Activated naive CD8-positive, alpha-beta T cell treated with anti-CD3 and anti-CD28 coated beads, Interleukin-2, amount 50 U/mL, for 16 hours (primary cell): ENCODE data around the gene EPHB1.
"Not testable (repeated sequence)": the region's sequence is repeated elsewhere in the genome, so short reads cannot be mapped to it uniquely, and the experiment has no call there.

Experiments used
- DNase-seq: peaks from one replicate; pipeline ENCODE4 v3.0.0-alpha.2; 2020; ENCODE audit warnings: low read depth, low spot score

Gene EPHB1

DNA sequence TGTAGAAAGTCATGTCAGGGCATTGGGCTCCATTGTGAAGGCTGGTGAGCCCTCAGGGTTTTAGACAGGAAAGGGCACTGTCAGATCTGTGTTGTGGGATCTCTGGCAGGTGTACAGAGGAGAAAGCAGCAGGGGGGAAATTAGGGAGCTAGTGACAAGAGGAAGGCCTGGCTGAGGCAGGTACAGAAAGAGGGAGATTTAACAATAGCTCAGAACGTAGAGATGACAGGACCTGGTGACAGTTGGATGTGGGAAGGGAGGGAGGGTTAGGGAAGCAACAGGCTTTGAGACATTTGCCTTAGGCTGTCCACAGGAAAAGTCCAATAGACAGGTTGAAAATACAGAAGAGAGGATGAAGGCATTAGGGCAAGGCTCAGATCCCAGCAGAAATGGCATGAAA is 288.1 kb downstream of the EPHB1 start:
- no peak for DNase-seq

DNA sequence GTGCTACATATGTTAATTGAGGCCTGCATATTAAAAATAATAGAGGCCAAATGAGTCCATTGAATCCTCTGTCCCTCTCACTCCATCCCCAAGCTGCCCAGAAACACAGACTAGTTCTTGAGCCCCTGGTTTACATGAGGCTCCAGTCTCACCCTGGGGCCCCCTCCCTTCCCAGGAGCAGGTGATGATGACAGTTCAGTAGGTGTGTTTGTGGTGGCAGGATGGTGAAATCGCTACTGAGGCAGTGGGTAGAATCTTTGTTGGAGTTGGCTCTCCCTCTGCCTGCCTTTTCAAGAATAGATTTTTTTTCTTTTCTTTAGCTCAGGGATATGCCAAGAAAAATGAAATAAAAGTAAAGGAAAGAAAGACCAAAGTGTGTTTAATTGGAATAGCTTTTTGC is 288.7 kb downstream of the EPHB1 start:
- DNase-seq: no peak

DNA sequence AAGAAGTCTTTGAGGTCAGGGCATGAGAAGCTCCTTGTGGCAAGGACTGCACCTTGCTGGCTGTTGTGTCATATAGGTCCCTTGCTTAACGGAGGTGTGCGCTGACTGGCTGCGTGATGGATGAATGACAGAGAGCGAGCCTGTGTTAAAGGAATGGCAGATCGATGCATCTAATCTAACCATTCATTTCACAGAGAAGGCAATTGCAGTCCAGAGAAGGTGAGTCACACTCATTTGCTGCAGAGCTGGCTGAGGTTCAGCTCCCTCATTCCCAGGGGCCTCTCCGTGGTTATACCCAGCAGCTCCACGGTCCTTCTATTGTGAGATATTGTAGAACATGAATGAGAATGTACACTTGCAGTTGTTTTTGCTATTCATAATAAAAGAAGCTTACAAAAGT is 289.3 kb downstream of the EPHB1 start:
- DNase-seq: no peak

DNA sequence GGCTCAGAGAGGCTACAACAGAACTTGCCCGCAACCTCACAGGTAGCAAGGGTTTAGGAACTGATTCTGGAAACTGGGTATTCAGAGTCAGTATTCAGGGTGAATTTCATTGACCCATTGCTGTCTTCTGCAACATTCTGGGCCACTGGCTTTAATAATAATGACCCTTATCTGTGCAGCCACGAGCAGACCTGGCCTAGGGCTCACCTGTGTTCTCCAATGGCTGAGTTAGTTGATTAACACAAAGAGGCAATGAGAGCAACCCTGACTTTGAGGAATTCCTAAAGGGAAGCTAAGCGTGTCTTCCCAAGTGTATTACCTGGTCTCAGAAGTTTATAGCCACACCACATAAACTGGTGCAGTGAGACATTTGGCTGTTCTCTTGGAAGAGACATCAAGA is 289.9 kb downstream of the EPHB1 start:
- DNase-seq: no peak

DNA sequence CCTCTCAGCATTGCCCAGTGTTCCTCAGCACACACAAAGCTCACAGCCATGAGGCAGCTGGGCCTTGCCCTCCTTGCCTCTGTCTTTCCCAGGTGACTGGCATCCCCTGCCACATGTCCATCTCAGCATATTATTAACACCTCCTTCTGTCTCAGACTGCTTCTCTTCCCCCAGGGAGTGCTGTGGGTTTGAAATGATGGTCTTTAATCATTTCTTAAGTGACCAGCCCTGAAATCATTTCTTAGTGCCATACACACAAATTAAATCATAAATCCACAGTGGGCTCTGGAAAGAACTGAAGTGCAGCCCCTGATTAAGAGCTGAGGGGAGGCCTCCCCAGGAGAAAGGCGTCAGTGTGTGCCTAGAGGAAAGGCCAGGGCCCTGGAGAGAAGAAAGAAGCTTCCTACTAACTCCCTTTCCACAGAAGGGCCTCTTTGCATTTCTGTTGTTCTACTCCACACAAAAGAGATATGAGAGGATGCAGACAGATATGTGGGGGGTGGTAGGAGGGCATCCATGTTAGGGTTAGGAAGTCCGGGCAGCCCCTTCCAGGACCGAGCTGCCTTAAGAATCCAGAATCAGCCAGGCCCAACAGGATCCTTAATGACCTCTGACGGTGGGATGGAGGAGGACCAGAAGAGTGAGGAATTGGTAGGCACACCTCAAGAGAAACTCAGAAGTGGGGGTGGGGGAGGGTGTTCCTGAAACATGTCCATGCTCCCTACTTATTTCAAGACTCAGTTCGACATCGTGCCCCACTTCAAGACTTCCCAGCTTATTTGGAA is 290.8 kb downstream of the EPHB1 start:
- no peak for DNase-seq

DNA sequence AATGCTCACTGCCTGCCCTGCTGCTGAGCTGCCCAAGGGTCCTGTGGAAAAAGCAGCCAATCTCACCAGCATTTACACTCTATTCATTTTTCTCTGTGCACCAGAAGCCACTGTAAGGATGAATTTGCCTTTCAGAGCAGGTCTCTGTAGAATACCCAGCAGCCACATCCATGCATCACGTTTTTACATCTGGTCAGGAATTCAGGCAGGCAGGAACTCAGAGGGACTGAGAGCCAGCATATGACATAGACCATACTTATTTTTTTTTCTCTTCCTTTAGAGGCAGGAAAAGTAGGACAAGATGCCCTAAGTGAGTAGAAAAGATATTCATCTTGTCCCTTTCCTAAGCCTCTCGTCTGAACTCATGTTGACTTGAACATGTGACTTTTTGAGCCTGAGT is 292.7 kb downstream of the EPHB1 start:
- no peak for DNase-seq

DNA sequence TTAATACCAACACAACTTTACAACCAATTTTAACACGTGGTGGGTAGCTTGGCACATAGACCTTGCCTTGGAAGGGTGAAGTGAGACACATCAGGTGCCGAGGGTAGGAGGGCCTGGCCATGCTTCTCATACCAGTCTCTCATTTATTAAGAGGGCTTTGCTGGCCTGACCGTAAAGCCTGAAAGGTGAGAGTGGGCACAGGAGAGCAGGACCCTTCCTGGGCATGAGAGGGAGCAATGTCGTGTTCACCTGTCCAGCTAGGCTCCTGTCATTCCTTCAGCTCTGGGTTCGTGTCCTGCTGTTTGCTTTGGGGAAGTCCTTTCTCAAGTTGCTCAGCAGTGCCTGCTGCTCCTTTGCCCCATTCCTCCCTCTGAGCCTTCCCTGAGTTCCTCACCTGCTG is 294.4 kb downstream of the EPHB1 start:
- DNase-seq: no peak

DNA sequence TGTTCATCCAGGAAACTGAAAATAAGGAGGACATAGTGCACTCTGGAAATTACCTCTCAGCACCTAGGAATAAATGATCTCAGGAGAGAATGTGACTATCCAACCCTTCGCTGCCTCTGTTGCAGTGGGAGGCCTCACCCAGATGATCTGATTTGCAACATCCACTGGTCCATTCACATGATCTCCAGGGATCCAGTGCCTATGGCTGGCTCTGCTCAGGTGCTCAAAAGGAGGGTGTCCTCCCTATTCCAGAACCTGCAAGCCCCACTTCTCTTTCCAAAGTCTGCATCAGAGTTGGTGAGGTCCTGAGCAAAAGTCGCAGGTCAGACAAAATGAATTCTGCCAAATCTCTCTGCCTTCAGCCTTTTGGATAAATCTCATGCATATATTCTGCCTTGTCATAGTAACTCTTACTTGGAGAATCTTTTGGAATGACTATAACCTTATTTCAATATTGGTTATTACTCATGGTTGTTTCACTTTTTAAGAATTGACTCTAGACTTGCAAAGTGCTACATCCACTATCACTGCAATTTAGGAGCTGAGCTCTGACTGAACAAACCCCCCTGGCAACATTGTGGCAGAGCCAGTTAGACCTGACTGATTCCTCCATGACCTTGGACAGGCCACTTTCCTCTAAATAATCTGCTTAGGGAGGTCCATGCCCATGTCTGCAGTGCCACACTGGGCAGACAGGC is 295.1 kb downstream of the EPHB1 start:
- DNase-seq: no peak

DNA sequence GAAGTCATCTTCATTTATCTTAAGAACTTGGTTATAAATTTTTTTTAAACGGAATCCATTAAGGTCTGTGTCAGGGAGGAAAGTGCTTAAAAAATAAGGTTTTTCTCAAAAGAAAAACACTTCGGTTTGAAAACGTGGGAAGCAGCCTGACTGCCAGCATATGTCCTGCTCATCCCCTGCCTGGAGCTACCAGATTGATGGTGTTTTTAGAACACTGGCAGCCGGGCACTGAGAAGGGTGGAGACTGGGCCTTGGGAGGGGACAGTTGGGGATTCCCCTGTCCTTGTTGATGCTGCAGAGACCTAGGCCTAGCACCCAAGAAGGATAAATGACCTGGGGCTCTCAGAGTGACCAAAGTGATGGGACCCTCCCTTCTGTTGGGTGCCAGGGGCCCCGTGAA is 296.9 kb downstream of the EPHB1 start:
- DNase-seq: no peak

DNA sequence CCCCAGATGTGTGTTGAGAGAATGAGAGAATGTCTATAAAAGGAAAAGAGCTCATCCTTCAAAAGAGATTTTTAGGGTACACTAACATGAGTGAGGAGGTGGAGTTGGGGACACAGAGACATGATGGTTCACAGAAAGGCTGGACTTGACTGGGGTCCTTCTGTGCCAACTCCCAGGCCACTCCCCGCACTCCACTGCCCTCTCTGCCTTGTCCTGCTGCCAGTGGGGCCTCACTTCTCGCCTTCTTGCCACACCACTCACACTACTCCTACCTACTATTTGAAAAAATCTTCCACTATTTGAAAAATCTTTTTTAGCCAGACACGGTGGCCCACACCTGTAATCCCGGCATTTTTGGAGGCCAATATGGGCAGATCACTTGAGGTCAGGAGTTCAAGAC is 298.1 kb downstream of the EPHB1 start:
- DNase-seq: no peak

DNA sequence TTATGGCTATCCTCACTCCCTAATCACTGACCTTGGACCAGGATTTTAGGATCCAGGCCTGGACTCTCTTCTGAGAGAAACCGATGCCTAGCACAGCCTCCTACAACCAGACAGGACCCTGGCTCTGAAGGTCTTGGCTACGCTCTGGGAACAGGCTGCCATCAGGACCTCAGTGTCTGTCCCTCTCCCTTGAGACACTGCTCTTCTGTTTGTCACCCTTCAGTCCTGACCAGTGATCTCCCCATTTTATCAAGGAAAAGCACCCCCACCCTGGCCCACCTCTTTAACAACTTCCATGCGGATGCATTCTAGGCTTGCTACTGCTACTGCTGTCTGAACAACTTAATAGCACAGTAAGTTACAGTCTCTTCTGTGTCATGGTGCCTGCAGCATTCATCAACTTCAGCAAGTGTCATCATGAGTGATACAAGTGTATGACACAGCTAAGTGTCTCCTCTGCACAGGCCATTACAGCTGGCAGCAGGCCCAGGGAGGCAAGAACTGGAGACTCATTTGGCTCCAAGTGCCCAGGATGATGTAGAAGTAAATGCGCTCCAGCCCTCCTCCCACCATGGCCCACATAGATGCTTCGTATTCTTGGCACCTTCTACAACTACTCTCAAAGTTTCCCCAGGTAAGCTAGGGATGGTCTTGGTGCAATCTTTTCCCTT is 302.4 kb downstream of the EPHB1 start:
- DNase-seq: no peak

DNA sequence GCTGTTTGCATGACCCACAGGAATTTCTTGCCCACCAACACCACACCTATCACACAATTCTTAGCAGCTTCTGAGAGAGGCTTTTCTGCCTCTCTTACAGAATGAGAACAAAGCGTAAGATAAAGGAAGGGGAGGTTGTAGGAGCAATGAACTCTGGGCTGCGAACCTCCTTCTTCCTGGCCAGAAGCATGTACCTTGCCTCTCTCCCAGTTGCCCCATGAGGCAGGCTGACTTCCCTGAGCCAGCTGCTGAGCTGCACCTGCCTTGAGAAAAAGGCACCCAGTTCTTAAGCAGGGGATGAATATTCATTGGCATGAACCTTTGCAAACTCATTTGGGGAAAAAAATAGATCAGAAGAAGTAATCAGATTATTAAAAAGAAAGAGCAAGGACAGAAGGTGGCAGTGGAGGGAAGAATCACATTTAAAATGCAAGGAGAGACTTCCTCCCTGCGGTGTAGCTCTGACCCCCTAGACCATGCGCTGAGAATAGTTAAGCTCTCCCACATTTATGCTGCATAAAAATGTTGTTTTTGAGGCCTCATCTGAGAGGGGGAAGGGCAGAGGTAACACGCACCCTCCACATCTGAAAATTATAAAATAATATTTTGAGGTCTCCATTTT is 304.8 kb downstream of the EPHB1 start:
- no peak for DNase-seq

DNA sequence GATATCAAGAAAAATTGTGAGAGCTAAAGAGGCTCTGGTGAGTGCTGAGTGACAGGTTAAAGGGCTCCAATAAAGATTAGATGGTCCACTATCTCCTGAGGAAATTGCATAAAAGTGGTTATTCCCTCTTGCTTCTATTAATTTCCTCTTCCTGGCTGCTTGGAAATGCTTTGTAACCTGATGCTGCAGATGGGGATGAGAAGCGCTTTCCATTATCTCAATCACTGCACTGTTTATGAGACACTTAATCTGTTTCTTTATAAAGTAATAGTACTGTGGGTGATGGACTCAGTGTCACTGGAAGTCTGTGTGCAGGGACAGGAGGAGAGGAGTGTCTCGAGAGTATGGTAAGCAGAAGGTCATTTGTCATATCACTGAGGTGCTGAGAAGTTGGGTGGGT is 305.3 kb downstream of the EPHB1 start:
- no peak for DNase-seq

DNA sequence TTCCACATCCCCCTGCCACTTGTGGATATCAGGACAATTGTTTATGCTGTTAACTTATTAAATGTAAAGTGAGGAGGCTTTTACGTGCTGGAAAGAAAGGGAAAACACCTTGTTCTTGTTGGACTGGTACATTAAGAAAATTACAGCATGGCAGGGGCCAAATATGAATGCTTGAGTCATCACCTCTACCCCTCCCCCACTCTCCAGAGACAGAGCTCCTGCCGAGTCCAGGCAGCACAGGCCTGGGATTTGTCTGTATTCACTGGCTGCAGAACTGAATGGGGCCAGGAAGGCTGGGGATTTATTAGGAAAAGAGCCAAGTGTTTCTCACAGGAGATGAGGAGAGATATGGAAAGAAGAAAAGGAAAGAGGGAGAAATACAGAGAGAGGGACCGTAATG is 308.9 kb downstream of the EPHB1 start:
- no peak for DNase-seq

DNA sequence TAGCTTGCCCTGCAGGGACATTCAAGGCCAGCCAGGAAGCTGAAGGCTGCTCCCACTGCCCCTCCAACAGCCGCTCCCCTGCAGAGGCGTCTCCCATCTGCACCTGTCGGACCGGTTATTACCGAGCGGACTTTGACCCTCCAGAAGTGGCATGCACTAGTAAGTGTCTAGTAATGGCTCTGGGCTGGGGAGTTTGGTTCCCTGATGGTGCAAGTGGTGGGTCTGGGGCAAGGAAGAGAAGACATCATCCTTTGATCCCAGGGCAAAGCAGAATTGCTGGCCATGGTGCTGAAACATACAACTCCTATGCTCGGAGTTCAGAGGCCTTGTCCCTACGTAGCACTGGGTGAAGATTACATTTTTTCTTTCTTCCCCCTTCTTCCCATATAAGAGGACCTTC is 311.4 kb downstream of the EPHB1 start:
- DNase-seq: no peak

DNA sequence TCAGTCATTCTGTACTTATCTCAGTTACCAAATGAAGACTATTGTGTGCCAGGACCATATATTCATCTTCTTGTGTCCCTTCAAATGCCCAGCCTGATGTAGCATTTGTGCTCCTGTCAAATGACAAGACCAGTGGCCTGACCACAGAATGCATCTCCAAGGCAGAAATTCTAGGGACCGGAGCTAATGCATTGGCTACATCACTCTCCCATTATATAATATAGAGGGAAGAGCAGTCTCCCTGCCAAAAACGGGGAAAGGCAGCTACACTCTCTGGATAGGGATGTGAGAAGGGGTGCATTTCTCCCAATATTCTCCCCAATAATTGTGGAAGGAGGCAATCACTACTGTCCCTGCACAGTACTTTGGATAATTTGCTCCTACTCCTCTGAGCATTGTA is 312.0 kb downstream of the EPHB1 start:
- DNase-seq: no peak

DNA sequence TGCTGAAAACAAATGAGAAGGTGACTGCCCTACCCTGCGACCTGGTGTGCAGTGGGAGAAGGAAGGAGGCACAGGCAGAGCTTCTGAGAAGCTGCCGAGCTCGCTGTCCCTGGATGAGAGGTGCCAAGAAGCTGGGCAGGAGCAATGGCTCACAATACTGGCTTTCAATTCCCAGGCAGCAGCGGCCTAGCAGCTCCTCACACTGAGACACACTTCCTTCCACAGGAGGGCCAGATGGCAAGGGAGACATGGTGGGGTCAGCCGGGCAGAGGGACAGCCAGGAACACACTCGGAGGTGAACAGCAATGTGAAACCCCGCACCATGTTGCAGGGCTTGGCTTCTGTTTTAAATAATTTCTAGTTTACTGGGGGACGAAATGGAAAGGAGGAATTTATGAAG is 314.6 kb downstream of the EPHB1 start:
- no peak for DNase-seq

DNA sequence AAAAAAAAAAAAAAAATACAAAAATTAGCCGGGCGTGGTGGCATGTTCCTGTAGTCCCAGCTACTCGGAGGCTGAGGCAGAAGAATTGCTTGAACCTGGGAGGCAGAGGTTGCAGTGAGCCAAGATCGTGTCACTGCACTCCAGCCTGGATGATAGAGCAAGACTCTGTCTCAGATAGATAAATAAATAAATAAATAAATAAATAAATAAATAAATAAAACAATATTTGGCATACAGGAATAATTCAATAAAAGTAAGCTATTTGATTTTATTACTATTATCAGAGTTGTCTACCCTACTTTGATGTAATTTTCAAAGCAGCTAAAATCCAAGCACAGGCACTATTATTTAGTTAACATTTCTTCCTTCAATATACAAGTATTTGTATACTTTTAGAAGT is 319.5 kb downstream of the EPHB1 start:
- not testable (repeated sequence) for DNase-seq

DNA sequence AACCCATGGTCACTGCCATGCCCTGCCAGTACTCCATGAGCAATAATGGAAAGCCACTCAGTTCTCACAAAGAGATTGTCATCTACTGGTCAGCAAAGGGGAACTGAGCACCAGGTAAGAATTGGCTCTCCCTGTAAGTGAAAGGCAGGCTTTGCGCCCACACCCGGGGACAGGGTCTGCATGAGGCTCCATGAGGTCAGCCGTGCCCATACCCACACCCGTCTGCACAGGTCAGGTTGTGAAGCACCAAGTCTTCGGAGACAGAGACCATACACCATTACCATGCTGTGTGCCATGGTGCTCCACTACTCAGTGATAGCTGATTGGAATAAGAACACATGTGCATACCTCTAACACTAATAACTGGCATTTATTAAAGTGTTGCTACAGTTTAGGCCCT is 322.9 kb downstream of the EPHB1 start:
- no peak for DNase-seq

DNA sequence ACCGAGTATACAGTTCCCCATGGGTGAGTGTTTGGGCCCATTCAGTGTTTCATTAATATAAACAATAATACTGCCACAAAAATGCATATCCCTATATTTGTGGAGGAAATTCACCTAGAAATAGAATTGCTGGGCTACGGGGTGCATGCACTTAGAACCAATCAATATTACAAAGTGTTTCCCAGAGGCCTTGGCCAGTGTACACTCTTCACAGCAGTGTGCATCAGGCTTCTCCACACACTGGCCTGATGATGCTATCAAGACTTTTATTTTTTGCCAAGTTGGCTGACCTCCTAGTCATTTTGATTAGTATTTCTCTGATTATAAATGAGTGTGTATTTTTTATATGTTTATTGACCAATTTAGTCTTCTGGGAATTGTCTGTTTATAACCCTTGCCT is 323.7 kb downstream of the EPHB1 start:
- no peak for DNase-seq

DNA sequence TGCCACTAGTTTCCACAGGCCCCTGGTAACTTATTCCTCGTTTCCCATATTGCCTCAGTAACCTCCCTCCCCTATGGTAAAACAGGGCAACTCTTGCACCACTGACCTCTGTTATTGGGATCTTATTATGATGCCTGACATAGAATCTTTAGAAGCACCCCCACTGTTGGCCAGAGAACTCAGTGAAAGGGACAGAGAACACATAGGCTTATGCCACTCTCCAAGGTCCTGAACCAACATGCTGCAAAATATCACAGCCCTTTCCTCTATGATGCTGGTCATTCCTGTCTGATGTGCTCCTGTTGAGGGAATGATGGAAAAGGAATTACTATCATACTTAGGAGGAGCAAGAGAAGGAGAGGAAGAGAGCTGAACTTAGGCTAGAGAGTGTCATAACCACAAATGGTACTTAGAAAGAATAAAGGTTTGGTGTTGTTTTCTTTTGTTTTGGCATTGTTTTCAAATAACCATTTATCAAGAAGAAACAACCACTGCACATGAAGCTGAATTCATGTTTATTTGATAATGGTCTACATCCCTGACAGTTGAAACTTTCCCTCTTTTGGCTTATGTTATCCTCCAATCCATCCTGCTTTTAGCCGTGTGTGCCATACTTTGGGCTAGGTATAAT is 330.2 kb downstream of the EPHB1 start:
- no peak for DNase-seq

DNA sequence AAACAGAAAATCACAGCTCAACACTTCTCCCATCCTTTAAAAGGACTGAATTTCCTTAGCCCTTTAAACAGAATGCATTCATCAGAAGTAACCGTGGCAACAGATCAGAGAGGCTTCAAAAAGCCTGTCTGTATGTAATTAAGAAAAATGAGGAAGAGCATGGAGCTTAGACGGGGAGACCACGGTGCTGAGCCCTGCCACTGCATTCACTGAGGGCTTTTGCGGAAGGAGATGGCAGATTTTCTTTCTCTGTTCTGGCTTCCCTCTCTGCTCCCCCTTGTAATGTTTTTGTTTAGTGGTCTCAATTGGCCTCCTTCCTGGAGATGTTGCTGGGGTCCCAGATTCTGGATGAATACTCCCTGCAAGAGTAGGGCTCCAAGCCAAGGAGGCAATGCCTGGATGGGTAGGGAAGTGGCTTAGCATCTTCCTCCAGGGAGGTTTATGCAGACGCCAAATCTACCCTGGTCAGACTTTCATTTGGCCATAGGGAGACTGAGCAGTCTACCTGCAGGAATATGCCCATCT is 332.9 kb downstream of the EPHB1 start:
- no peak for DNase-seq
